Renal cortical epithelial cell (primary cell): ENCODE data around the gene KRTAP9-8. TPM values are rescaled to one million over a fixed set of nuclear protein-coding genes. Genes with fewer than 3 reads are reported as not detected.
A peak's percentile ranks its signal among the peaks of the same experiment; 100 is the strongest.
"Not testable (repeated sequence)": the region's sequence is repeated elsewhere in the genome, so short reads cannot be mapped to it uniquely, and the experiment has no call there.

ENCODE experiments used
- DNase-seq: peaks from one replicate; pipeline ENCODE4 v3.0.0-alpha.2; 2011; ENCODE audit warnings: low read depth
- total RNA-seq: library from RNA; depleted of rRNA; stranded (reverse); fragments of >200 nt; gene quantifications from 2 replicates; pipeline ENCODE4 v1.2.3, GENCODE V29; 2014

KRTAP9-8 gene, protein sequence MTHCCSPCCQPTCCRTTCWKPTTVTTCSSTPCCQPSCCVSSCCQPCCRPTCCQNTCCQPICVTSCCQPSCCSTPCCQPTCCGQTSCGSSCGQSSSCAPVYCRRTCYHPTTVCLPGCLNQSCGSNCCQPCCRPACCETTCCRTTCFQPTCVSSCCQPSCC
- total RNA-seq, result not detected in 2 replicates

DNA sequence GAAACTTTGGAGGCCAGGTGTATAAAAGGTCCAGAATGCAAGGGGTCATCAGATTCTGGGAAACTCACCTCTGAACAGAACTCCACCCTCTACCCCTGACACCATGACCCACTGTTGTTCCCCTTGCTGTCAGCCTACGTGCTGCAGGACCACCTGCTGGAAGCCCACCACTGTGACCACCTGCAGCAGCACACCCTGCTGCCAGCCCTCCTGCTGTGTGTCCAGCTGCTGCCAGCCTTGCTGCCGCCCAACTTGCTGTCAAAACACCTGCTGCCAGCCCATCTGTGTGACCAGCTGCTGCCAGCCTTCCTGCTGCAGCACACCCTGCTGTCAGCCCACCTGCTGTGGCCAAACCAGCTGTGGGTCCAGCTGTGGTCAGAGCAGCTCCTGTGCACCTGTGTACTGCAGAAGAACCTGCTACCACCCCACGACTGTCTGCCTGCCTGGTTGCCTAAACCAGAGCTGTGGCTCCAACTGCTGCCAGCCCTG lies at the start of gene KRTAP9-8:
Gene KRTAP9-8, plus strand, starts transcription at position 51 of the 489 bp plus-strand sequence. Its CDS starts 53 bp downstream, at position 104.
- not testable (repeated sequence) for DNase-seq

DNA sequence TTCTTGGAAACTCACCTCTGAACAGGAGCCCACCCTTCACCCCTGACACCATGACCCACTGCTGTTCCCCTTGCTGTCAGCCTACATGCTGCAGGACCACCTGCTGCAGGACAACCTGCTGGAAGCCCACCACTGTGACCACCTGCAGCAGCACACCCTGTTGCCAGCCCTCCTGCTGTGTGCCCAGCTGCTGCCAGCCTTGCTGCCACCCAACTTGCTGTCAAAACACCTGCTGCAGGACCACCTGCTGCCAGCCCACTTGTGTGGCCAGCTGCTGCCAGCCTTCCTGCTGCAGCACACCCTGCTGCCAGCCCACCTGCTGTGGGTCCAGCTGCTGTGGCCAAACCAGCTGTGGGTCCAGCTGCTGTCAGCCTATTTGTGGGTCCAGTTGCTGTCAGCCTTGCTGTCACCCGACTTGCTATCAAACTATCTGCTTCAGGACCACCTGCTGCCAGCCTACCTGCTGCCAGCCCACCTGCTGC lies 47.9 kb upstream of the KRTAP9-8 start, which contains the start of gene KRTAP9-1:
Gene KRTAP9-1, plus strand, starts transcription at position 51 of the 482 bp plus-strand sequence. Its CDS starts 0 bp downstream, at position 51.
- not testable (repeated sequence) for DNase-seq

DNA sequence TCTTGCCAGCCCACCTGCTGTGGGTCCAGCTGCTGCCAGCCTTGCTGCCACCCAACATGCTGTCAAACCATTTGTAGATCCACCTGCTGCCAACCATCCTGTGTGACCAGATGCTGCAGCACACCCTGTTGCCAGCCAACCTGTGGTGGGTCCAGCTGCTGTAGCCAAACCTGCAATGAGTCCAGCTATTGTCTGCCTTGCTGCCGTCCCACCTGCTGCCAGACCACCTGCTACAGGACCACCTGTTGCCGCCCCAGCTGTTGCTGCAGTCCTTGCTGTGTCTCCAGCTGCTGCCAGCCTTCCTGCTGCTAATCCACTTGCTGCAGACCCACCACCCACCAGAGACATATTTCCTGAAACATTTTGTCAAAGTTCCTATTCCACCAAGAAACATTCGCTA lies 47.5 kb upstream of the KRTAP9-8 start:
- no peak for DNase-seq

DNA sequence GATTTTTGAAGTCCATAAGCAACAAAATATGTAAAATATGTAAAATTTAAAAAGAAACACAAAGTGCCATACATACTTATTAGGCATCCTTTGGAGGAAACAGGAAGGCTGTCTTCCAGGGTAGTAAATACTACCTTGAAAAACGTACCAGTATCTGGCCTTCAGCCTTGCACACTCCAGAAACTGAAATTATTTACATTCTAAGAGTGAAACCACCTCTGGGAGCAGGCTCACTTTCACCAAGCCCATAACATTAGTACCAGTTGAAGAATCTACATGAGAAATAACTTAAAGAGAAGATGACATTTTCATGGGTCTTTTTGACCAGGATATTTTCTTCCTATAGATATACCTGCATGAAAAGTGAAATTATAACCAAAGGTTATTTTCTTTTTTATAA lies 41.7 kb upstream of the KRTAP9-8 start:
- DNase-seq, result no peak

DNA sequence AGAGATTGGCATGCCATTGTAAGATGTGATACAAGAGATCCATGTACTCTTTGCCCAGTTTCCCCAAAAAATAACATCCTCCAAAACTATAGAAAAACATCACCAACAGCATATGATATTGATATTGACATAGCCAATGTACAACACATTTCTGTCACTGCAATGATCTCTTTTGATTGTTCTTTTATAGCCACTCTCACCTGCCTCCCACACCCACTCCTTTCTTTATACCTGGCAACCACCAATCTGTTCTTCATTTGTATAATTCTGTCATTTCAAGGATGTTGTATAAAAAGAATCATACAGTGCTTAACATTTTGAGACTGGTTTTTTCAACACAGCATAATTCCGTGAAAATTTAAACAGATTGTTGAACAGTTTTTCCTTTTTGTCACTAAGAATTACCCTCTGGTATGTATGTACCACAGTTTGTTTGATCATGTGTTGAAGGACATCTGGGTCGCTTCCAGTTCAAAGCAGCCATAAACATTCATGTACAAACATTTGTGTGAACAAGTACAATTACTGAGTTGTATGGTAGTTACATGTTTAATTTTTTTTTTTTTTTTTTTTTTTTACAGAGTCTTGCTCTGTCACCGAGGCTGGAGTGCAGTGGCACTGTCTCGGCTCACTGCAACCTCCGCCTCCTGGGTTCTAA lies 38.2 kb upstream of the KRTAP9-8 start:
- DNase-seq, result no peak

DNA sequence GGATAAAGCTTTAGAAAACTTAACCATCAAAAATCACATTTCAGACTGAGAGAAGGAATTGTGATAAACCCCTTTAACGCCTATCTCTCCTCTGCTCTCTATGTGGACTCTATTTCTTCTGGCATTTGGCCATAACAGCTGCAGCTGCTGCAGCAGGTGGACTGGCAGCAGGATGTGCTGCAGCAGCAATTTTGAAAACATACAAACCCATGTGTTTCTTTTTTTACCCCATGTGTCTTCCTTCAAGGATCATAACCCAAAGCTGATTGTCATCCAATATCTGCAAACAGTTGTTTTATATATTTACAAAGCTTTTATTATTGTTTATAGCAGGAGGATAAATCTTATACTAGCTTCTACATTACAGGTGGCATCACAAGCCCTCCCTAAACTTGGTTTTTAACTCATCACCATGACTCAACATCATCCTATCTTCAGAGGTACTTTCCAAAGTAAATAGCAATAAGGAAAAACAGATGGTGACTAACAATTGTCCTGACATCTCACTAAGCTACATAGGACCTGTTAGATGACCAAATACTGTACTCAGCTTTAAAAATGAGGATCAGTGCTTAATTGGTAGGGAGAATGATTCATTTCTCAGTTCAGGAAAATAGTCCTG lies 25.8 kb upstream of the KRTAP9-8 start:
- DNase-seq, result peak; percentile 57

DNA sequence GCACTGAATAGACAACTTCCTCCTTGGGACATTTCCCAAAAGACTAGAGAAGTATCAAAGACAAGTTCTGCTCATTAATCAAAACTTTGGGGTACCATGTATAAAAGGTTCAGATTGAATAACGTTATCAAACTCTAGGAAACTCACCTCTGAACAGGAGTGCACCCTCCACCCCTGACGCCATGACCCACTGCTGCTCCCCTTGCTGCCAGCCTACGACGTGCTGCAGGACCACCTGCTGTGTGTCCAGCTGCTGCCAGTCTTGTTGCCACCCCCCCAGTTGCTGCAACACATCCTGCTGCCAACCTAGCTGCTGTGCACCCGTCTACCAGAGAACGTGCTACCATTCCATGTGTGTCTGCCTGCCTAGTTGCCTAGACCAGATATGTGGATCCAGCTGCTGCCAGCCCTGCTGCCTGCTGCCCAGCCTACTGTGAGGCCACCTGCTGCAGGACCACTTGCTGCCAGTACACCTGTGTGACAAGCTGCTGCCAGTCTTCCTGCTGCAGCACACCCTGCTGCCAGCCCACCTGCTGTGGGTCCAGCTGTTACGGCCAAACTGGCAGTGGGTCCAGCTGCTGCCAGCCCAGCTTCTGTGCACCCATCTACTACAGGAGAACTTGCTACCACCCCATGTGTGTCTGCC lies 25.2 kb upstream of the KRTAP9-8 start:
- DNase-seq, result no peak

DNA sequence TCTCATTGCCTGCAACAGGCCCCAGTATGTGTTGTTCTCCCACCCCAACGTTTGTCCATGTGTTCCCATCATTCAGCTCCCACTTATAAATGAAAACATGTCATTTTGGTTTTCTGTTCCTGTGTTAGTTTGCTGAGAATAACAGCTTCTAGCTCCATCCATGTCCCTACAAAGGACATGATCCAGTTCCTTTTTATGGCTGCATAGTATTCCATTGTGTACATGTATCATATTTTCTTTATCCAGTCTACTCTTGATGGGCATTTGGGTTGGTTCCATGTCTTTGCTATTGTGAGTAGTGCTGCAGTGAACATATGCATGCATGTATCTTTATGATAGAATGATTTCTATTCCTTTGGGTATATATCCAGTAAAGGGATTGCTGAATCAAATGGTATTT lies 22.1 kb upstream of the KRTAP9-8 start:
- no peak for DNase-seq

DNA sequence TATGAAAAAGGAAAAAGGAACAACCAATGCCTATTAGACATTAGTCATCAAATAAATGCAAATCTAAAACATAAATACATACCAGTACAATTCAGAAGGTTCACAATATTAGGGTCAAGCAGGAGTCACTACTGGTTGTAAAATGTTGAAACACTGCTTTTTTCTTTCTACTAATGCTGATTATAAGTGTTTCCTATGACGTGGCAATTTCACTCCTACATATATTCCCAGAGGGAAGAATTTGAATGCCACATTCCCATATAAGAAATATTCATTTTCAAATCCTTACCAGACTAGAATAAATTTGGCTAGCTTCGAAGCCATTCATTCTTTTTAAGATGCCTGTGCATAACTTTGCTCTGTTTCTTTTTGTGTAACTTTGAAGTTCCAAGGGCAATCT lies 14.0 kb upstream of the KRTAP9-8 start:
- peak; percentile 1 for DNase-seq

DNA sequence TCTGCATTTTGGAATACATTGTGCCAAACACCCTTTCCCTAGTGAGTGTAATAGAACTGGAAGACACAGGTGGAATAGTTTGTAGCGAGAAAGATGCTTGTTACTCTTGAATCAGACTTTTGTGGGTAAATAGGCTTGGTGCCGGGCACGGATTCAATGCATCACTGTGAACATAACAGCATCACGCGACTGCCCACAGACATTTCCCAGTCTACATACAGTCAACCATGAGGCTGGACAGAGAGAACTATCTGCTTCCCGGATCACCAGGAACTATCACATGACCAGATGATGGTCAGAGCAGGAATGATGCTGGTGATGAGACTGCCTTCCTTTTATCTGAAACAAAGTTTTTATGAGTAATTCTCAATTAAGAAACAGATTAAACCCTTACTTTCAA lies 11.7 kb upstream of the KRTAP9-8 start:
- DNase-seq, result no peak

DNA sequence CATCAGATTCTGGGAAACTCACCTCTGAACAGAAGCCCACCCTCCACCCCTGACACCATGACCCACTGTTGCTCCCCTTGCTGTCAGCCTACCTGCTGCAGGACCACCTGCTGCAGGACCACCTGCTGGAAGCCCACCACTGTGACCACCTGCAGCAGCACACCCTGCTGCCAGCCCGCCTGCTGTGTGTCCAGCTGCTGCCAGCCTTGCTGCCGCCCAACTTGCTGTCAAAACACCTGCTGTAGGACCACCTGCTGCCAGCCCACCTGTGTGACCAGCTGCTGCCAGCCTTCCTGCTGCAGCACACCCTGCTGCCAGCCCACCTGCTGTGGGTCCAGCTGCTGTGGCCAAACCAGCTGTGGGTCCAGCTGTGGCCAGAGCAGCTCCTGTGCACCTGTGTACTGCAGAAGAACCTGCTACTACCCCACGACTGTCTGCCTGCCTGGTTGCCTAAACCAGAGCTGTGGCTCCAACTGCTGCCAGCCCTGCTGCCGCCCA lies 11.2 kb upstream of the KRTAP9-8 start, which contains the start of gene KRTAP9-2:
Gene KRTAP9-2, plus strand, starts transcription at position 51 of the 498 bp plus-strand sequence. Its CDS starts 7 bp downstream, at position 58.
- not testable (repeated sequence) for DNase-seq

DNA sequence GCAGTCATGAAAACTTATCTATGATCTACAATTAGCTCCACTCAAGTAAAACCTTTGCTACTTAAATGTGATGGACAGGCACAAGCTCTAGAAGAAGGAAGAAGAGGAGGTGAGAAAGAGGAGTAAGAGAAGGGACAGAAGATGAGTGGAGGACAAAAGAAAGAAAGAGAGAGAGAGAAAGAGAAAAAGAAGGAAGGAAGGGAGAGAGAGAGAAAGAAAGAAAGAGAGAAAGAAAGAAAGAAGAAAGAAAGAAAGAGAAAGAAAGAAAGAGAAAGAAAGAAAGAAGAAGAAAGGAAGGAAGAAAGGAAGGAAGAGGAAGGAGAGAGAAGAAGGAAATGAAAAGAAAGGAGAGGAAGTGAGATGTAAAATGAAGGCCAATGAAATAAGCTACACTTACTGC lies 7.7 kb upstream of the KRTAP9-8 start:
- no peak for DNase-seq

DNA sequence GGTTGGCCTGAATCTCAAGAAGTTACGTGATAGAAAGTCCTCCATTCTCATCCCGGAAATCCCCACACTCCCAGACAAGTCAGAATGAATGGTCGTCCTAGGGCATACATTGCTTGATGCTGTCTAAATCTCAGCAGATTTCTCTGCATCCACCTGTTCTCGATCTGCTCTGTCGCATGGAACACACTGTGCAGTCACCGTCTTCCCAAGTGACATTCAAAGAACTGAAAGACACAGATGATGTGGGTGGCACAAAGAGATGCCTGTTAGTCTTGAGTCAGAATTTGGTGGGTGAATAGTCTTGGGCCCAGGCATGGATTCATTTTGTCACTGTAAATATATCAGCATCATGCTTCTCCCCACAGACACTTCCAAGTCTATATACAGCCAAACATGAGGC lies 6.1 kb upstream of the KRTAP9-8 start:
- no peak for DNase-seq

DNA sequence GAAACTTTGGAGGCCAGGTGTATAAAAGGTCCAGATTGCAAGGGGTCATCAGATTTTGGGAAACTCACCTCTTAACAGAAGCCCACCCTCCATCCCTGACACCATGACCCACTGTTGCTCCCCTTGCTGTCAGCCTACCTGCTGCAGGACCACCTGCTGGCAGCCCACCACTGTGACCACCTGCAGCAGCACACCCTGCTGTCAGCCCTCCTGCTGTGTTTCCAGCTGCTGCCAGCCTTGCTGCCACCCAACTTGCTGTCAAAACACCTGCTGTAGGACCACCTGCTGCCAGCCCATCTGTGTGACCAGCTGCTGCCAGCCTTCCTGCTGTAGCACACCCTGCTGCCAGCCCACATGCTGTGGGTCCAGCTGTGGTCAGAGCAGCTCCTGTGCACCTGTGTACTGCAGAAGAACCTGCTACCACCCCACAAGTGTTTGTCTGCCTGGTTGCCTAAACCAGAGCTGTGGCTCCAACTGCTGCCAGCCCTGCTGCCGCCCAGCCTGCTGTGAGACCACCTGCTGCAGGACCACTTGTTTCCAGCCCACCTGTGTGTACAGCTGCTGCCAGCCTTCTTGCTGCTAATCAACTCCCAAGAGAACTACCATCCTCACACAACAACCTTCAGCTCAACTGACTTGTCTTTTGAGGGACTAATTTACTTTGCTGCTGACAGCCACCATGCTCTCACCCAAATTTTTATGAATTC lies 5.2 kb upstream of the KRTAP9-8 start, which contains the start of gene KRTAP9-3:
Gene KRTAP9-3, plus strand, starts transcription at position 51 of the 707 bp plus-strand sequence. Its CDS starts 53 bp downstream, at position 104.
- not testable (repeated sequence) for DNase-seq

DNA sequence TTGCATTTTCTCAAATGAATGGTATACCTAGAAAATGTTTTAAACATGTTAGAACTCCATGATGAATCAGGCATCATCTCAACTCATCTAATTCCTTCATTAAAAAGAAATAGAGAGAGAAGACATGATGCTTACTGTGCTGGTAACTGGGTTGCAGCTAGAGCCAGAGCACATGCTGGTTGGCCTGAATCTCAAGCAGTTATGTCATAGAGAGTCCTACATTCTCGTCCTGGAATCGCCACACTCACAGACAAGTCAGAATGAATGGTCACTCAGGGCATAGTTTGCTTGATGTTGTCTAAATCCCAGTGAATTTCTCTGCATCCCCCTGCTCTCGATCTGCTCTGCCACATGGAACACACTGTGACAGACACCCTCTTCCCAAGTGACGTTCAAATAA lies 683 bp upstream of the KRTAP9-8 start:
- not testable (repeated sequence) for DNase-seq

DNA sequence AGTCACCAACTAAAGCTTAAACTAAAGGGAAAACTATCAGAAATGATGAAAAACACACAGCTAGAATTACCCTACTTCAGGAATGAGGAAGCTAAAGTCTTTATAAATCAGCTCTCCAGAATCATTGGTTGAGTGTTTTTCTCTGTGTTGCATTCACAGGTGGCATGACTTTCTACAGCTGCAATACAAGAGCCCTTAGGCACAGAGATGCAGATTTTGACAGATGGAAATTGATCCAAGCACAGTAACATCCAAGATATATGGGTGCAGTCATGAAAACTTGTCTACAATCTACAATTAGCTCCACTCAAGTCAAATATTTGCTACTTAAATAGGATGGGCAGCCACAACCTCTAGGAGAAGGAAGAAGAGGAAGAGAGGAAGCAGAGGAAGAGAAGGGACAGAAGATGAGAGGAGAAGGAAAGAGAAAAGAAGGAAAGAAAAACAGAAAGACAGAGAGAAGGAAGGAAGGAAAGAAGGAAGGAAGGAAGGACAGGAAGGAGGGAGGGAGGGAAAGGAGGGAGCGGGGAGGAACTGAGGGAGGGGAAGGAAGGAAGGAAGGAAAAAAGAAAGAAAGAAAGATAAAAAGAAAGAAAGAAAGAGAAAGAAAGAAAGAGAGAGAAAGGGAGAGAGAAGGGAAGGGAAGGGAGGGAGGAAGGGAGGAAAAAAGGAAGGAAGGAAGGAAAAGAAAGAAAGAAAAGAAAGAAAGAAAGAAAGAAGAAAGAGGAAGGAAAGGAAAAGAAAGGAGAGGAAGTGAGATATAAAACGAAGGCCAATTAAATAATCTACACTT lies 9.4 kb downstream of the KRTAP9-8 start:
- DNase-seq, result not testable (repeated sequence)

DNA sequence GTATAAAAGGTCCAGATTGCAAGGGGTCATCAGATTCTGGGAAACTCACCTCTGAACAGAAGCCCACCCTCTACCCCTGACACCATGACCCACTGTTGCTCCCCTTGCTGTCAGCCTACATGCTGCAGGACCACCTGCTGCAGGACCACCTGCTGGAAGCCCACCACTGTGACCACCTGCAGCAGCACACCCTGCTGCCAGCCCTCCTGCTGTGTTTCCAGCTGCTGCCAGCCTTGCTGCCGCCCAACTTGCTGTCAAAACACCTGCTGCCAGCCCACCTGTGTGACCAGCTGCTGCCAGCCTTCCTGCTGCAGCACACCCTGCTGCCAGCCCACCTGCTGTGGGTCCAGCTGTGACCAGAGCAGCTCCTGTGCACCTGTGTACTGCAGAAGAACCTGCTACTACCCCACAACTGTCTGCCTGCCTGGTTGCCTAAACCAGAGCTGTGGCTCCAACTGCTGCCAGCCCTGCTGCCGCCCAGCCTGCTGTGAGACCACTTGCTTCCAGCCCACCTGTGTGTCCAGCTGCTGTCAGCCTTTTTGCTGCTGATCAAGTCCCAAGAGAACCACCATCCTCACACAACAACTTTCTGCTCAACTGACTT lies 11.9 kb downstream of the KRTAP9-8 start, which contains the start of gene KRTAP9-4:
Gene KRTAP9-4, plus strand, starts transcription at position 51 of the 604 bp plus-strand sequence. Its CDS starts 34 bp downstream, at position 85.
- DNase-seq, result not testable (repeated sequence)

DNA sequence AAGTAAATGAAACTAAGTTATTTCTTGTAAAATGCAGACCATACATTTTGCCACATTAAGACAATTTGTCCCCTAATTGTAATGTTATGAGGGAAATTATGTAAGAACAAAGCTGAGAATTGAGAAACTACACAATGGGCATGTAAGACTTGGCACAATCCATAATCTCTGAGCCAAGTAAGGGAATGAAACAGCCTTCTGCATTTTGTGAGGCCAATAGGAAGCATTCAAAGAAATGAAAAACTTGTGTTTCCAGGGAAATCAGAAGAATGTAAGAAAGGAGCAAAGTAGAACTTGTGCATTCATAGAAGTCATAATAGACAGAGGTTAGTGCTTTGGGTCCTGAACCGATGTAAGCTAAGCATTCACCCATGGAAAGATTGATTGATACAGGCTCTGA lies 13.5 kb downstream of the KRTAP9-8 start:
- no peak for DNase-seq

DNA sequence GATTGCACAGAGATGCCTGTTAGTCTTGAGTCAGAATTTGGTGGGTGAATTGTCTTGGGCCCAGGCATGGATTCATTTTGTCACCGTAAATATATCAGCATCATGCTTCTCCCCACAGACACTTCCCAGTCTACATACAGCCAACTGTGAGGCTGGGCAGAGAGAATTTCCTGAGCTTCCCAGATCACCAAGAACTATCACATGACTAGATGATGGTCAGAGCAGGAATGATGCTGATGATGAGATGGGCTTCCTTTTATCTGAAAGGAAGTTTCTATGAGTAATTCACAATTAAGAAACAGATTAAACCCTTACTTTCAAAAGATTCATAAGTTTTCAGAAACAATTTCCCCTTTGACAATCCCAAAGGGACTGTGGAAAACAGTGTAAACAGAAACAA lies 17.1 kb downstream of the KRTAP9-8 start:
- no peak for DNase-seq
